ENCODE measurements around the gene COL4A6.

COL4A6 gene

GRCh38 chrX:108303682-108304081 is 134.5 kb downstream of the COL4A6 start:
- TF ChIP-seq CTCF (IDR thresholded peaks at IDR 0.05; ENCODE audit: low read depth, low read length, missing control alignments), result no peak
- no peak overlapping the region for H3K4me3 ChIP-seq (ENCODE audit: low read depth, low read length)
- DNase-seq (ENCODE audit: low read depth), result no peak

- no peak for TF ChIP-seq CTCF (IDR thresholded peaks at IDR 0.05; ENCODE audit: low read depth, low read length, missing control alignments)
- no peak for DNase-seq (ENCODE audit: low read depth)
- H3K4me3 ChIP-seq (ENCODE audit: low read depth, low read length), result no peak overlapping the region
Measured at GRCh38 chrX:108299704-108300103, 138.5 kb downstream of the COL4A6 start.

- no peak for DNase-seq (ENCODE audit: low read depth)
- no peak for TF ChIP-seq CTCF (IDR thresholded peaks at IDR 0.05; ENCODE audit: low read depth, low read length, missing control alignments)
- no peak overlapping the region for H3K4me3 ChIP-seq (ENCODE audit: low read depth, low read length)
Measured at GRCh38 chrX:108299101-108299591, 139.1 kb downstream of the COL4A6 start.

- no peak overlapping the region for H3K4me3 ChIP-seq (ENCODE audit: low read depth, low read length)
- DNase-seq (ENCODE audit: low read depth), result no peak
- TF ChIP-seq CTCF (IDR thresholded peaks at IDR 0.05; ENCODE audit: low read depth, low read length, missing control alignments), result no peak
Measured at GRCh38 chrX:108298165-108298602, 140.0 kb downstream of the COL4A6 start.

GRCh38 chrX:108297290-108297689 is 140.9 kb downstream of the COL4A6 start:
- TF ChIP-seq CTCF (IDR thresholded peaks at IDR 0.05; ENCODE audit: low read depth, low read length, missing control alignments), result no peak
- no peak overlapping the region for H3K4me3 ChIP-seq (ENCODE audit: low read depth, low read length)
- DNase-seq (ENCODE audit: low read depth), result no peak

GRCh38 chrX:108292053-108292452 is 146.2 kb downstream of the COL4A6 start:
- no peak for DNase-seq (ENCODE audit: low read depth)
- no peak for TF ChIP-seq CTCF (IDR thresholded peaks at IDR 0.05; ENCODE audit: low read depth, low read length, missing control alignments)
- no peak overlapping the region for H3K4me3 ChIP-seq (ENCODE audit: low read depth, low read length)

- no peak for TF ChIP-seq CTCF (IDR thresholded peaks at IDR 0.05; ENCODE audit: low read depth, low read length, missing control alignments)
- no peak for DNase-seq (ENCODE audit: low read depth)
- no peak overlapping the region for H3K4me3 ChIP-seq (ENCODE audit: low read depth, low read length)
Measured at GRCh38 chrX:108285918-108286317, 152.3 kb downstream of the COL4A6 start.
